Fibroblast of skin of scalp (primary cell): Measurements from ENCODE around the gene PDE3B.
"Not testable (repeated sequence)": the region's sequence is repeated elsewhere in the genome, so short reads cannot be mapped to it uniquely, and the experiment has no call there.

Source experiments
- DNase-seq: peaks from one replicate; pipeline ENCODE4 v3.0.0-alpha.2; 2013

The PDE3B gene

GRCh38 chr11:14678350-14678749, 34.7 kb downstream of the PDE3B start:
- DNase-seq = no peak

- DNase-seq = no peak
Measured at GRCh38 chr11:14679662-14680061, 36.1 kb downstream of the PDE3B start.

DNA sequence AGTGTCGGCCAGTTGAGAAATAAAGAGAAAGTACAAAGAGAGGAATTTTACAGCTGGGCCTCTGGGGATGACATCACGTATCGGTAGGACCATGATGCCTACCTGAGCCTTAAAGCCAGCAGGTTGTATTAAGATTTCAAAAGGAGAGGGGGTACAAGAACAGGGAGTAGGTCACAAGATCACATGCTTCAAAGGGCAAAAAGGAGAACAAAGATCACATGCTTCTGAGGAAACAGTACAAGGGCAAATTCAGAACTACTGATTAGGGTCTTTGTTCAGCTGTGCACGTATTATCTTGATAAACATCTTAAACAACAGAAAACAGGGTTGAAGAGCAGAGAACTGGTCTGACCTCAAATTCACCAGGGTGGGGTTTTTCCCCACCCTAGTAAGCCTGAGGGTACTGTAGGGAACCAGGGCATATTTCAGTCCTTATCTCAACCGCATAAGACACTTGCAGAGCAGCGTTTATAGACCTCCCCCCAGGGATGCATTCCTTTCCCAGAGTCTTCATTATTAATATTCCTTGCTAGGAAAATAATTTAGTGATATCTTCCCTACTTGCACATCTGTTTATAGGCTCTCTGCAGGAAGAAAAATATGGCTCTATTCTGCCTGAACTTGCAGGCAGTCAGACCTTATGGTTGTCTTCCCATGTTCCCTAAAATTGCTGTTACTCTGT, 40.8 kb downstream of the PDE3B start:
- not testable (repeated sequence) for DNase-seq

DNA sequence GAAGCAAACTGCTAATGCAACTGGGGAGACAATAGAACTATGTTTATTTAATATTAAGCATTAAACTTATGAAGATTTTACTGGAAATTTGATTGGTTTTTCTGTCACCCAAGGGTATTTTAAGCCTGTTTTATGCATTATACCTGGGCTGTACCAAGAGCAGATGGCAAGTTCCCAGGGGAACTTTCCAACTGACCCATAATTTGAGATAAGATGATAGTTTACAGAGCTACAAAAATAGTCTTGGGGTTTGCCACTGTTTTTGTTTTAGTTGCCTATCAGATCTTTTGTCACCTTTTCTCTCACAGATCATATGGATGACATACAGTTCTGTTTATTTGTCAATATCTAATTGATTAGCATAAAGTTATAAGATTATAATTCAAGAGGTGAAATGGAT, 43.9 kb downstream of the PDE3B start:
- no peak for DNase-seq

- no peak for DNase-seq
Measured at GRCh38 chr11:14687943-14688627, 44.5 kb downstream of the PDE3B start.

- DNase-seq = not testable (repeated sequence)
Measured at GRCh38 chr11:14695656-14696055, 52.1 kb downstream of the PDE3B start.

DNA sequence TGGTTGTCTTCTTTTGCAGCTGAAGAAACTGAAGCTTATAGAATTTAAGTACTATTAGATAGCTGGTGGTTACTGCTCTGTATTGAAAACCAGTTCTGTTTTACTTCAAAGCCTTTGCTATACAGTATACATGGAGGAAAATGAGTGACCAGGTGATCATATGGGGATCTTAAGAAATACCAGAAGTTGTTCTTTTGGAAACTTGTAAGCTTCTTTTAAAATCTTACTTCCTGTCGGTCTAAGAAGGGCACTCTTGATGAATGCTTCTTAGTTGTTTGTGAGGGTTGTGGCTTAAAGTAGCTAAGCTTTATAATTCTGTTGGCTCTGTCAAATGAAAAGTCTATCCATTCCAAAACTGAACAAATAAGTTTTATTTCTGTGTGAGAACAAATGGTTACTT, 55.2 kb downstream of the PDE3B start:
- no peak for DNase-seq

- DNase-seq = no peak
Measured at GRCh38 chr11:14700593-14700992, 57.0 kb downstream of the PDE3B start.

DNA sequence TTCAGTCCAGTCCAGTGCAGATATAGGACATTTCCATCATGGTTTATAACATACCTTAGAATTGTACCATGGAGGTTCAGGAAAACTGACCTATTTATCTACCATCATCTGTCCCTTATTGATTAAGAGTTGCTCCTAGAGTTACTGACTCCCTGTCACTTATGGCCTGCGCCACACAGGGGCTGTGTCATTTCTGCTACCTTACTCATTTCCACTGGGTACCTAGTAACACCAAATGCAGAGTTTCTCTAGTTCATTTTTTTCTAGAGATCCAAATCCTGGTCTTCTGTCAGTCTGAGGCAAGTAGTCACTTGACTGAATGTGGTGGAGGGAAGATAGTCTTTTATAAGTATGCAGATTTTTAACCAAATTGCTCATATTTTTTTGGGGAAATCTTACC, 59.2 kb downstream of the PDE3B start:
- DNase-seq = no peak

DNA sequence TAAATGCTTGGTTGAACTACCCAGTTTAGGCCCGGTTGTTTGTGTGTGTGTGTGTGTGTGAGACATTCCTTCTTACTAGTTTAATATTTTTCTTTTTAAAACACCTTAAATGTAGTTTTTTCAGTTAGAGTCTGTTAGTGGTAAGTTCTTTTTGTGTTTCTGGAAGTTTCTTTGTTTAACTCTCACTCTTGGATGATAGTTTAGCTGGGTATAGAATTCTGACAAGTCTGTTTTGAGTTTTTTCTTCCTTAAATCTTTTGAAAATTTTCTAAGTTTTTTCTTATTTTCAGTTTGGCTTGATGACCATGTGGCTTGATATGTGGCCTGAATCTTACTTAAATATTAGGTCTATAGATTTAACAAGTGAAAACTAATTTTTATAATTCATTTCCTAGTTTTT, 60.1 kb downstream of the PDE3B start:
- DNase-seq = no peak

- no peak for DNase-seq
Measured at GRCh38 chr11:14705067-14705466, 61.5 kb downstream of the PDE3B start.

GRCh38 chr11:14713496-14714244, 70.1 kb downstream of the PDE3B start:
- DNase-seq = no peak

GRCh38 chr11:14715669-14716068, 72.1 kb downstream of the PDE3B start:
- DNase-seq = not testable (repeated sequence)

- no peak for DNase-seq
Measured at GRCh38 chr11:14722496-14722895, 78.9 kb downstream of the PDE3B start.

DNA sequence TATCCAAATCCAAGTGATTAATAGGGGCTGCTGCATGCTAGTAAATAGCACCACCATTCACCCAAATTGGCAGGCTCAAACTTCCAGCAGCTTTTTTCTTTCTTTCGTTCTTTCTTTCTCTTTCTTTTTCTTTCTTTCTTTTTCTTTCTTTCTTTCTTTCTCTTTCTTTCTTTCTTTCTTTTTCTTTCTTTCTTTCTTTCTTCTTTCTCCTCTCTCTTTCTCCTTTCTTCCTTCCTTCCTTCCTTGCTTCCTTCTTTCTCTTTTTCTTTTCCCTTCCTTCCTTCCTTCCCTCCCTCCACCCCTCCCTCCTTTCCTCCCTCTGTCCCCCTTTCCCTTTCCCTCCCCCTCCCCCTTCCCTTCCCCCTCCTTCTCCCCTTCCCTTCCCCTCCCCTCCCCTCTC, 81.5 kb downstream of the PDE3B start:
- DNase-seq = no peak

- no peak for DNase-seq
Measured at GRCh38 chr11:14727215-14727614, 83.6 kb downstream of the PDE3B start.

- no peak for DNase-seq
Measured at GRCh38 chr11:14727746-14728145, 84.1 kb downstream of the PDE3B start.

GRCh38 chr11:14740539-14740938, 96.9 kb downstream of the PDE3B start:
- not testable (repeated sequence) for DNase-seq

DNA sequence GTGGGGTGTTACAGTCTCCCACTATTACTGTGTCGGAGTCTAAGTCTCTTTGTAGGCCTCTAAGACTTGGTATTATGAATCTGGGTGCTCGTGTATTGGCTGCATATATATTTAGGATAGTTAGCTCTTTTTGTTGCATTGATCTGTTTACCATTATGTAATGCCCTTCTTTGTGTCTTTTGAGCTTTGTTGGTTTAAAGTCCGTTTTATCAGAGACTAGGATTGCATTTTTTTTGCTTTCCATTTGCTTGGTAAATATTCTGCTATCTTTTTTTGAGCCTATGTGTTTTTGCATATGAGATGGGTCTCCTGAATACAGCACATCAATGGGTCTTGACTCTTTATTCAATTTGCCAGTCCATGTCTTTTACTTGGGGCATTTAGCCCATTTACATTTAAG, 97.6 kb downstream of the PDE3B start:
- DNase-seq = no peak

DNA sequence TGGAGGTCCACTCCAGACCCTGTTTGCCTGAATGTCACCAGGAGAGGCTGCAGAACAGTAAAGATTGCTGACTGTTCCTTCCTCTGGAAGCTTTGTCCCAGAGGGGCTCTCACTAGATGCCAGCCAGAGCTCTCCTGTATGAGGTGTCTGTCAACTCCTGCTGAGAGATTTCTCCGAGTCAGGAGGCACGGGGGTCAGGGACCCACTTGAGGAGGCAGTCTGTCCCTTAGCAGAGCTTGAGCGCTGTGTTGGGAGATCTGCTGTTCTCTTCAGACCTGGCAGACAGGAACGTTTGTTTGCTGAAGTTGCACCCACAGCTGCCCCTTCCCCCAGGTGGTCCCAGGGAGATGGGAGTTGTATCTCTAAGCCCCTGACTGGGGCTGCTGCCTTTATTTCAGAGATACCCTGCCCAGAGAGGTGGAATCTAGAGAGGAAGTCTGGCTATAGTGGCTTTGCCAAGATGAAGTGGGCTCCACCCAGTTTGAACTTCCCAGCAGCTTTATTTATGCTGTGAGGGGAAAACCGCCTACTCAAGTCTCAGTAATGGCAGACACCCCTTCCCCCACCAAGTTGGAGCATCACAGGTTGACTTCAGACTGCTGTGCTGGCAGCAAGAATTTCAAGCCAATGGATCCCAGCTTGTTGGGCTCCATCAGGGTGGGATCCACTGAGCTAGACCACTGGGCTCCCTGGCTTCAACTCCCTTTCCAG, 99.4 kb downstream of the PDE3B start:
- DNase-seq = no peak

DNA sequence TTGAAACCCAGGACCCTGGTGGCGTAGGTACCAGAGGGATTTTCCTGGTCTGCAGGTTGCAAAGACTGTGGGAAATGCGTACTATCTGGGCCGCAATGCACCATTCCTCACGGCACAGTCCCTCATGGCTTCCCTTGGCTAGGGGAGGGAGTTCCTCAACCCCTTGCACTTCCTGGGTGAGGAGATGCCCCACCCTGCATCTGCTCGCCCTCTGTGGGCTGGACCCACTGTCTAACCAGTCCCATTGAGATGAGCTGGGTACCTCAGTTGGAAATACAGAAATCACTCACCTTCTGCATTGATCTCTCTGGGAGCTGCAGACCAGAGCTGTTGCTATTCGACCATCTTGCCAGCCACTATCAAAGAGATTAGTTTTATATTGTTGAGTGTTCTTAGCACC, 100.1 kb downstream of the PDE3B start:
- DNase-seq = not testable (repeated sequence)

DNA sequence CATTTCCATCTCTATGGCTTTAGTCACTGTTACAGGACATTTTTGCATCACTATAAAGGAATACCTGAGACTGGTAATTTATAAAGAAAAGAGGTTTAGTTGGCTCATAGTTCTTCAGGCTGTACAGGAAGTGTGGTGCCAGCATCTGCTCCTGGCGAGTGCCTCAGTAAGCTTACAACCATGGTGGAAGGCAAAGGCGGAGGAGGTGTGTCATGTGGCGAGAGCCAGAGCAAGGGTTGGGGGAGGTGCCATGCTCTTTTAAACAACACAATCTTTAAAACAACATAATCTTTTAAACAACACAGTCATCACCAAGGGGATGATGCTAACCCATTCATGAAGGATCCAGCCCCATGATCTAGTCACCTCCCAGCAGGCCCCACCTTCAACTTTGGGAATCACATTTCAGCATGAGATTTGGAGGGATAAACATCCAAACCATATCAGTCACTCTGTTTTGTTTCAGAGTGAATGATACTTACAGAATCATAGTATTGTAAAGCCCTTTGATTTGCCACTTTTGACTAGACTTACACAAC, 103.3 kb downstream of the PDE3B start:
- DNase-seq = no peak

- no peak for DNase-seq
Measured at GRCh38 chr11:14748090-14748489, 104.5 kb downstream of the PDE3B start.
